Measurements from ENCODE around the gene TFRC.

DNA sequence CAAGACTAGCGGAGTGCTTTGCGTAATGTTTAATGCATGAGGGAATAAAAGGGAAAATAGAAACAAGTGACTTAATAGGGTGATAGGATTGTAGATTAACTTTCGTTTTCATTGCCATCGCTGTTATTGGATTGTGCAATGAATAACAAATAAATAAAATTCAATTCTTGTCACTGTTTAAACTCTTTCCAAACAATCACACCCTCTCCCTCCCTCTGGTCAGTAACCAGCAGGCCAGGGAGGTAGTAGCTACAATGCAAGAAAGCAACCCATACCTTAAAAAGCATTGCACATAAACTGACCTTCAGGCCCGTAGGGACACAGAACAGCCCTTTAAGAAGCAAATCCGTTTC, 705 bp upstream of the TFRC start:
- peak; percentile 71 for TF ChIP-seq REST (IDR thresholded peaks at IDR 0.05)
- TF ChIP-seq CTCF (IDR thresholded peaks at IDR 0.05; ENCODE audit: low read depth, low read length, missing input control): no peak

Data from liver (tissue), 2 donors.